ENCODE results near the gene ZNF354C. TPM values are rescaled to one million over a fixed set of nuclear protein-coding genes. Genes with fewer than 3 reads are reported as not detected.
A peak's percentile ranks its signal among the peaks of the same experiment; 100 is the strongest.

ZNF354C gene
- total and polyA plus RNA-seq, 2 of the 8 experiments (the other 6 are each of a cell fraction or from before 2014, with no cell fraction given): 0.85 to 2.3 TPM

DNA sequence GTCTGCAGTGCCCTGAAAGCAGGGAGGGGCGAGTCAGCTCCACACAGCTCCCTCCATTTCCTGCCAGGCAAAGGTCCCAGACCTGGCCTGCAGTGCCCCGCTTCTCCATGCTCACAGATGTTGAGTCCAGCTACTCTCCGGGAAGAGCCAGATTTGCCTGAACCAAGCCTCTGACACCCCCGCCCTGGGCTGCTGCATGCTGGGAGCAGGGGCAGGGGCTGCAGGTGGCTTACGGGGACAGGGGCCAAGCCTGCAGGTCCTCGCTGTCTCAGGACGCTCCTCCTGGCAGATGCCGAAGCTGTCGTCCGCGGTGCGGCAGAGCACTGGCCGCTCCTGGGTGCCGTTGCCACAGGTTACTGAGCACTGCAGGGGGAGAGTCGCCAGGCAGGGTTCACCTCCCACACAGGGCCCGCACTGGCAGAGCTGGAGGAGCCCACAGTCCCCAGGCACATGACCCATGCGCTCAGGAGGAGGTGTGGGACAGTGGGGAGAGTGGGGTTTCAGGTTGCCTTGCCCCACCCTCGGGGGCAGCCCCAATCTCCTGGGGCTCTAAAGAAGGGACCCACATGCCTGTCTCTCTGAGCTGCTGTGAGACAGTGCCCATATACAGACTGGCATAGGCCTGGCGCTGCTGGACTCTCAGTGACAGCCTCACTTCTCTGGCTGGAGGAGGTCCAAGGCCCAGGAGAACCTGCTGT is 62.4 kb downstream of the ZNF354C start:
- ChIA-PET CTCF (ENCODE audit: partially characterized antibody) (no interaction called here), POLR2A (ENCODE audit: partially characterized antibody) (interaction anchor here (0.5 kb wide), 1 partner anchor 197 kb away, joined by 3 read pairs; no protein-coding TSS in a partner anchor)
- no peak overlapping the region for H2BK12ac ChIP-seq (ENCODE audit: low read depth, low read length)
- no peak overlapping the region for H2BK120ac ChIP-seq (replicated peaks; ENCODE audit: low read depth, low read length)
- DNase-seq (ENCODE audit: low read depth in 1 of 2, low spot score in 2 of 2): peak in 1 of 2 experiments; percentile 22
- H3K79me2 ChIP-seq (ENCODE audit: control insufficient read depth in 1 of 2, insufficient read depth in 2 of 2, low read length in 2 of 2): no peaks in the 10 kb centered on the region
- no peak overlapping the region for H2BK5ac ChIP-seq (ENCODE audit: low read depth, low read length)
- H4K91ac ChIP-seq (replicated peaks; ENCODE audit: insufficient read length, low read length): no peak overlapping the region
- WGBS, 2 experiments (ENCODE audit: extremely low coverage in 1 of 2, insufficient coverage in 1 of 2, insufficient read length in 1 of 2, insufficient replicate concordance in 2 of 2, low coverage in 1 of 2, low lambda C conversion rate in 2 of 2, missing lambda C conversion rate in 1 of 2): 91% methylated on average over 18 of the region's 19 CpGs; no CpG with 5 or more reads in 1 of the 2 experiments
- H2AK5ac ChIP-seq (ENCODE audit: low read depth, low read length): no peak overlapping the region
- no peak overlapping the region for H4K5ac ChIP-seq (ENCODE audit: insufficient read length, low read depth, low read length)
- no peak overlapping the region for H3K4ac ChIP-seq (replicated peaks; ENCODE audit: insufficient read length, low read depth, low read length)
- no peak overlapping the region for H3K18ac ChIP-seq (ENCODE audit: extremely low read depth, low read length)
- H3K36me3 ChIP-seq (ENCODE audit: control insufficient read depth in 2 of 4, insufficient read depth in 4 of 4, low read length in 3 of 4): 0 out of 8 replicates have a peak, but pooled peaks cover 0 to 2% (median 0%) of the 10 kb centered on the region in 4 experiments
- H3K23ac ChIP-seq (ENCODE audit: insufficient read length): no peak overlapping the region
- no peak overlapping the region for H3K56ac ChIP-seq (replicated peaks; ENCODE audit: insufficient read length, low read depth, low read length)
- no peak overlapping the region for H3K4me2 ChIP-seq (ENCODE audit: insufficient read depth in 1 of 2, low read depth in 2 of 2, low read length in 2 of 2)
- H4K20me1 ChIP-seq (replicated peaks in 1 of 2; ENCODE audit: control insufficient read depth in 1 of 2, insufficient read depth in 2 of 2, low read length in 2 of 2): no peaks in the 10 kb centered on the region
- no peak overlapping the region for H2BK20ac ChIP-seq (ENCODE audit: low read length)
- no peak overlapping the region for H3K9ac ChIP-seq (replicated peaks in 1 of 4; ENCODE audit: extremely low read depth in 1 of 4, low read depth in 3 of 4, low read length in 3 of 4)
- no peak overlapping the region for H3K27ac ChIP-seq (ENCODE audit: low read depth, low read length)
- H3K79me1 ChIP-seq (ENCODE audit: low read depth, low read length): no peaks in the 10 kb centered on the region
- H2AFZ ChIP-seq (ENCODE audit: low read length): no peak overlapping the region
- FAIRE-seq: no peak
- no peak overlapping the region for H2BK15ac ChIP-seq (ENCODE audit: low read length)
- no peaks in the 10 kb centered on the region for H3K23me2 ChIP-seq (ENCODE audit: low read depth, low read length)
- H3K27me3 ChIP-seq (replicated peaks in 1 of 4; ENCODE audit: control insufficient read depth in 3 of 4, extremely low read depth in 1 of 4, insufficient read depth in 3 of 4, low read length in 3 of 4): no peaks in the 10 kb centered on the region
- H3K14ac ChIP-seq (ENCODE audit: insufficient read length): no peak overlapping the region
- H4K8ac ChIP-seq (ENCODE audit: extremely low read depth, insufficient read depth, low read length): peak overlapping the region; percentile 51; the same call in 1 of the 2 replicates
- H3K9me3 ChIP-seq (ENCODE audit: insufficient read depth in 2 of 2, low read depth in 1 of 2, low read length in 1 of 2): peaks cover 30 to 86% of the 10 kb centered on the region in 2 experiments
- no peak overlapping the region for H3K4me3 ChIP-seq (ENCODE audit: extremely low read depth in 1 of 4, insufficient read depth in 2 of 4, low read depth in 3 of 4, low read length in 4 of 4)
- H3K4me1 ChIP-seq (replicated peaks in 1 of 4; ENCODE audit: control insufficient read depth in 3 of 4, insufficient read depth in 4 of 4, low read length in 3 of 4): no peaks in the 10 kb centered on the region
- TF ChIP-seq SP1 (IDR thresholded peaks at IDR 0.05; ENCODE audit: low read depth, low read length): no peak
- TF ChIP-seq JUN (IDR thresholded peaks at IDR 0.05; ENCODE audit: low read depth, low read length): no peak
- no peak for TF ChIP-seq ASH2L (IDR thresholded peaks at IDR 0.05; ENCODE audit: low read length)
- TF ChIP-seq GTF2F1 (IDR thresholded peaks at IDR 0.05; ENCODE audit: borderline replicate concordance, low read depth, low read length): no peak
- TF ChIP-seq SAP30 (IDR thresholded peaks at IDR 0.05; ENCODE audit: insufficient read depth, insufficient replicate concordance, low read length): no peak
